ENCODE measurements around the gene GSTM4. TPM values are rescaled to one million over a fixed set of nuclear protein-coding genes. Genes with fewer than 3 reads are reported as not detected.

Gene GSTM4
- total and polyA plus RNA-seq, 2 of the 4 experiments (the other 2 are of a cell fraction), result 10.4 to 37.8 TPM

DNA sequence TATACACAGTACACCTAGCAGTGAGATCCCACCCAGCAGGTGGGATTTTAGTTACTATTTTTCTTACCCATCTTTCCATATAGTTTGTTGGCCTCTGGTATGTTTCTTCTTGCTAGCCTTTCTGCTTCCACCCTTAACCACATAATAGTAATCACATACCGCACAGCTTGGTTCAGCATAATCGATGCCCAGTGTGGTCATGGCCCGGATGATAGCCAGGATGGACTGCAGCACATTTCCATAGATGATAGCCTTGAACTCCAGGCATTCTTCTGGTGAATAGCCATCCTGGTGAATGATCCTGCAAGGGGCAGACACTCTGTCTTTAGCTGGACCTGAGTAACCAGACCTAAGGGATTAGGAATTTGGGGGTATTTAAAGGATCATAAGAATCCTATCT is 46.0 kb upstream of the GSTM4 start:
- H3K36me3 ChIP-seq (ENCODE audit: control insufficient read depth, insufficient read depth, low read length), result peaks cover 4% of the 10 kb centered on the region
- no peak for DNase-seq
- peak overlapping the region; percentile 10 for H2BK5ac ChIP-seq (ENCODE audit: low read depth, low read length, poor library complexity, severe bottlenecking)
- H3K14ac ChIP-seq (replicated peaks; ENCODE audit: low read depth, low read length), result peak overlapping the region; percentile 67; the same call in 1 of the 2 replicates
- in situ Hi-C loops (cut with MboI; ENCODE audit: low sequenced_read_pairs) (no loop called here), intact Hi-C loops (cut with micrococcal nuclease) (no loop called here), dilution Hi-C loops (cut with HindIII; ENCODE audit: low sequenced_read_pairs, unreplicated experiment) (no loop called here)
- no TSS peak for BruUV-seq (replicated peaks)
- H3K4me2 ChIP-seq (ENCODE audit: low read depth, low read length), result no peak overlapping the region
- peak overlapping the region; percentile 54; the same call in 1 of the 2 replicates for H2AK5ac ChIP-seq (ENCODE audit: low read depth, low read length)
- no peak for TF ChIP-seq CHD1 (IDR thresholded peaks at IDR 0.05; ENCODE audit: low read depth, low read length)
- TF ChIP-seq RFX5 (IDR thresholded peaks at IDR 0.05; ENCODE audit: low read depth, low read length), result no peak
- no peak for TF ChIP-seq CEBPB (IDR thresholded peaks at IDR 0.05; ENCODE audit: low read depth, low read length)
- no peak for TF ChIP-seq MAZ (IDR thresholded peaks at IDR 0.05; ENCODE audit: borderline replicate concordance, low read depth, low read length)
- no peak for TF ChIP-seq FOS (IDR thresholded peaks at IDR 0.05; ENCODE audit: low read depth, low read length)
- no peak for TF ChIP-seq SMC3 (IDR thresholded peaks at IDR 0.05; ENCODE audit: low read depth, low read length)
- TF ChIP-seq RAD21 (IDR thresholded peaks at IDR 0.05; ENCODE audit: low read length), result no peak
- TF ChIP-seq NFE2L2 (IDR thresholded peaks at IDR 0.05; ENCODE audit: low read depth, low read length), result no peak
- TF ChIP-seq RCOR1 (IDR thresholded peaks at IDR 0.05; ENCODE audit: insufficient replicate concordance, low read length), result no peak
- TF ChIP-seq MXI1 (IDR thresholded peaks at IDR 0.05; ENCODE audit: borderline replicate concordance, low read depth, low read length), result no peak
- TF ChIP-seq BHLHE40 (IDR thresholded peaks at IDR 0.05; ENCODE audit: low read depth, low read length), result no peak
- no peak for TF ChIP-seq ELK1 (IDR thresholded peaks at IDR 0.05; ENCODE audit: borderline replicate concordance, low read depth, low read length)
- peak overlapping the region; percentile 15; the same call in 1 of the 2 replicates for H2BK20ac ChIP-seq (ENCODE audit: low read depth, low read length)
- H4K8ac ChIP-seq (ENCODE audit: low read depth in 2 of 2, low read length in 2 of 2), result no peak overlapping the region
- no peak overlapping the region for H2AK9ac ChIP-seq (replicated peaks; ENCODE audit: low read depth, low read length, poor library complexity)
- H3K4ac ChIP-seq (ENCODE audit: low read depth, low read length), result 0 out of 2 replicates have a peak overlapping the region, but pooled peaks have one; percentile 30
- peaks cover 14% of the 10 kb centered on the region for H3K4me1 ChIP-seq (ENCODE audit: control insufficient read depth, insufficient read depth, low read length)
- H3K79me1 ChIP-seq (ENCODE audit: low read depth in 1 of 2, low read length in 2 of 2), result peaks cover 0 to 45% of the 10 kb centered on the region in 2 experiments; a peak in 3 of 4 replicates
- no peaks in the 10 kb centered on the region for H4K20me1 ChIP-seq (ENCODE audit: insufficient read depth, low read length)
- H3K56ac ChIP-seq (ENCODE audit: extremely low read depth, insufficient read depth, low read length), result no peak overlapping the region
- no peak for ATAC-seq (ENCODE audit: low read depth)
- H3K4me3 ChIP-seq (ENCODE audit: insufficient read depth, low read depth, low read length), result no peak overlapping the region
- peaks cover 33% of the 10 kb centered on the region for H3K9me1 ChIP-seq (ENCODE audit: insufficient read depth, low read length)
- no peak overlapping the region for H3K23ac ChIP-seq (ENCODE audit: low read depth, low read length)
- POLR2A ChIA-PET (ENCODE audit: unreplicated experiment), result interaction anchor here (1.0 kb wide), 1 partner anchor 24 kb away, joined by 3 read pairs; no protein-coding TSS in a partner anchor
- no peaks in the 10 kb centered on the region for H3K9me3 ChIP-seq (ENCODE audit: control insufficient read depth, insufficient read depth, low read length)
- H3K27ac ChIP-seq (ENCODE audit: insufficient read depth, low read length), result no peak overlapping the region
- CTCF ChIA-PET, result no interaction called here
- H3K27me3 ChIP-seq (ENCODE audit: control insufficient read depth, insufficient read depth, low read length), result no peaks in the 10 kb centered on the region
- no peak overlapping the region for H4K5ac ChIP-seq (ENCODE audit: low read depth, low read length)
- no peak overlapping the region for H3K9ac ChIP-seq (ENCODE audit: low read depth, low read length)
- whole genome bisulfite sequencing, 2 experiments (ENCODE audit: extremely low coverage in 2 of 2, insufficient read length in 1 of 2), result 93% methylated on average over 3 of the region's 3 CpGs; no CpG with 5 or more reads in 1 of the 2 experiments
- H2AFZ ChIP-seq (replicated peaks; ENCODE audit: low read length, poor library complexity), result no peak overlapping the region
- no peak overlapping the region for H2BK120ac ChIP-seq (ENCODE audit: low read depth, low read length)
- H2BK15ac ChIP-seq (ENCODE audit: low read depth, low read length), result 0 out of 3 replicates have a peak overlapping the region, but pooled peaks have one; percentile 6
- H4K91ac ChIP-seq (ENCODE audit: insufficient read depth, low read depth, low read length), result no peak overlapping the region
- H3K18ac ChIP-seq (ENCODE audit: low read depth, low read length), result no peak overlapping the region
